Thymus (tissue), 11 donors: ENCODE measurements around the gene MCFD2. TPM values are rescaled to one million over a fixed set of nuclear protein-coding genes. Genes with fewer than 3 reads are reported as not detected.

Experiments used
- DNase-seq, 9 donors: peaks; one replicate each; pipeline ENCODE4 v3.0.0-alpha.2; 2013; ENCODE audit warnings: low spot score in 9 of 9, low read depth in 6 of 9, missing footprints in 1 of 9
- H3K27ac ChIP-seq, 2 donors: one replicate each; pipeline ENCODE4 v1.5.1; 2013; ENCODE audit warnings: control low read depth in 1 of 2, low read depth in 1 of 2, low read length in 1 of 2, mild to moderate bottlenecking in 1 of 2, moderate library complexity in 1 of 2
- H3K27me3 ChIP-seq, 2 donors: one replicate each; pipeline ENCODE4 v1.5.1; 2013; ENCODE audit warnings: low read length in 1 of 2; ENCODE audit not compliant: control insufficient read depth in 2 of 2, insufficient read depth in 1 of 2
- H3K36me3 ChIP-seq, 2 donors: one replicate each; pipeline ENCODE4 v1.5.1; 2013; ENCODE audit warnings: low read length in 1 of 2, mild to moderate bottlenecking in 1 of 2, moderate library complexity in 1 of 2; ENCODE audit not compliant: control insufficient read depth in 2 of 2, insufficient read depth in 2 of 2
- H3K4me1 ChIP-seq, 2 donors: one replicate each; pipeline ENCODE4 v1.5.1; 2013; ENCODE audit warnings: low read length in 2 of 2; ENCODE audit not compliant: control insufficient read depth in 2 of 2, insufficient read depth in 2 of 2
- H3K4me3 ChIP-seq, 2 donors: one replicate each; pipeline ENCODE4 v1.5.1; 2013; ENCODE audit warnings: low read length in 2 of 2, control low read depth in 1 of 2, mild to moderate bottlenecking in 1 of 2
- H3K9me3 ChIP-seq, 2 donors: one replicate each; pipeline ENCODE4 v1.5.1; 2013; ENCODE audit warnings: low read length in 1 of 2, mild to moderate bottlenecking in 1 of 2; ENCODE audit not compliant: control insufficient read depth in 2 of 2, insufficient read depth in 1 of 2
- WGBS: extraction: QIAGEN DNeasy Blood & Tissue Kit; methylation state at CpG from one replicate; pipeline ENCODE4 v1.1.7; 2013; 5-methylcytosine and 5-hydroxymethylcytosine counted together
- polyA plus RNA-seq: library from polyadenylated mRNA; stranded (reverse); fragments of 200-250 nt; gene quantifications from one replicate; pipeline ENCODE4 v1.2.3, GENCODE V29; 2013
- total RNA-seq: library from RNA; stranded (reverse); fragments of 120-200 nt; gene quantifications from one replicate; pipeline ENCODE4 v1.2.4, GENCODE V29; 2013
- donor health status: healthy.

The MCFD2 gene
- total and polyA plus RNA-seq, 2 donors: 25.9 to 46.7 TPM

DNA sequence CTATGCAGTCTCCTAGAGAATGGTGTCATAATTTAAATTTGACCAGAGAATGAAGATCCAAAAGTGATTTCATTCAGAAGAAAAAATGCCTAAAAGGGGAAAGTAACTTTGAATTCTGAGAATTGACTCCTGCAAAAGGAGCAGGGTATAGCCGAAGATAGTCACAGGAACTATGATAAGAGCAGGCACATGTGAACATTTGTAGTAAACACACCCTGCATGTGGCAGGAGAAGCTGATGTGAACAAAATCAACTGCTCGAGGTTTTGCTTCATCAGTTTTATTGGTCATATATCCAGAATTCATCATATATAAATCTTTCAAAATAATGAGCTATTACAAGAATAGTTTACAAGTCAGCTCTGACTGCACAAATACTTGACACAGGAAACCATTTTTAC lies 14.0 kb downstream of the MCFD2 start:
- Histone ChIP-seq H3K36me3 (peaks cover 7 to 31% of the 10 kb centered on the region in 2 donors), H3K27me3 (no peaks in the 10 kb centered on the region), H3K4me3 (no peak overlapping the region), H3K9me3 (no peaks in the 10 kb centered on the region), H3K4me1 (no peaks in the 10 kb centered on the region), H3K27ac (no peak overlapping the region)
- no peak for DNase-seq
- WGBS: over 99% methylated on average over 2 of the region's 2 CpGs

DNA sequence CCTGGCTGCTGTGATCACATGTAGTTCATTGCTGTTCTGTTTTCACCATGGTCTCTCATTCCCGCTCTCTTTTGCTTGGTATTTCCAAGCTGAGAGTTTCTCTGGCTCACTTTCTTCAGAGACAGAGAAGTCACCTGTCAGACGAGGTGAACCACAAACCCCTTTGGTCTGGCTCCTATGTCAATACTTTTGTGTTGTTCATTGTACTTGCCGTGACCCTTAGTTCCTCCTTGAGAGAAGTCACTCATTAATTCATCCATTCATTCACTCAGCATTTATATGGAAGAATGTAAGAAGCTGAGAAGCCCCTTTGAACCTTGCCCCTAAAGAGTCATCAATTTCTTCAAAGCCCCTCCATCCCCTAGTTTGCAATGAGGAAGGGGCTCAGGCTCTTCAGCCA lies 15.2 kb downstream of the MCFD2 start:
- no peaks in the 10 kb centered on the region for H3K4me1 ChIP-seq
- WGBS: 69% methylated on average over 3 of the region's 3 CpGs
- no peak overlapping the region for H3K27ac ChIP-seq
- H3K9me3 ChIP-seq: no peaks in the 10 kb centered on the region
- H3K36me3 ChIP-seq: peaks cover 0 to 19% of the 10 kb centered on the region in 2 donors
- no peak overlapping the region for H3K4me3 ChIP-seq
- H3K27me3 ChIP-seq: no peaks in the 10 kb centered on the region
- no peak for DNase-seq

- DNase-seq: no peak
- H3K27me3 ChIP-seq: no peaks in the 10 kb centered on the region
- H3K4me3 ChIP-seq: no peak overlapping the region
- WGBS: 97% methylated on average over 17 of the region's 17 CpGs
- H3K4me1 ChIP-seq: no peaks in the 10 kb centered on the region
- no peak overlapping the region for H3K27ac ChIP-seq
- no peaks in the 10 kb centered on the region for H3K9me3 ChIP-seq
- H3K36me3 ChIP-seq: peaks cover 0 to 15% of the 10 kb centered on the region in 2 donors
Observed at GRCh38 chr2:46899053-46899452, 16.6 kb downstream of the MCFD2 start.

DNA sequence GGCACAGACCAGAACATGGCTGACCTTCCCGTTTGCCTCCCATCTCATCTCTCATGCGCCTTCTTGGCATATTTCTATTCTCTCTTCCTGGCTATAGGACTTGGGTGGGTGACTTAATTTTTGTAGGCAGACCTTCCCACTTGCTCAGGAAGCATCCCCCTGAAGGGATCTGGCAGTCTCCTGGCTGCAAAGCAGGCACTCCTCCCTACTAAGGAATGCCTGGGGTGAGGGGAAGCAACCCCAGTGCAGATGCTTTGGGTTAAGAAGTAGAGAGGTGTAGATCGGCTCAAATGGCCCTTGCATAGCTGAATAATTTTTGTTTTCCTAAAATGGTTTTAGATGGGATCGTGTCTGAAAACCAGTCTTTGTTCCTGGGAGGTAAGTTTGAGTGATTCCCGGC lies 17.6 kb downstream of the MCFD2 start:
- Histone ChIP-seq H3K27me3 (no peaks in the 10 kb centered on the region), H3K4me3 (no peak overlapping the region), H3K9me3 (no peaks in the 10 kb centered on the region), H3K36me3 (peaks cover 0 to 9% of the 10 kb centered on the region in 2 donors), H3K27ac (no peak overlapping the region), H3K4me1 (no peaks in the 10 kb centered on the region)
- 97% methylated on average over 5 of the region's 5 CpGs for WGBS
- no peak for DNase-seq

DNA sequence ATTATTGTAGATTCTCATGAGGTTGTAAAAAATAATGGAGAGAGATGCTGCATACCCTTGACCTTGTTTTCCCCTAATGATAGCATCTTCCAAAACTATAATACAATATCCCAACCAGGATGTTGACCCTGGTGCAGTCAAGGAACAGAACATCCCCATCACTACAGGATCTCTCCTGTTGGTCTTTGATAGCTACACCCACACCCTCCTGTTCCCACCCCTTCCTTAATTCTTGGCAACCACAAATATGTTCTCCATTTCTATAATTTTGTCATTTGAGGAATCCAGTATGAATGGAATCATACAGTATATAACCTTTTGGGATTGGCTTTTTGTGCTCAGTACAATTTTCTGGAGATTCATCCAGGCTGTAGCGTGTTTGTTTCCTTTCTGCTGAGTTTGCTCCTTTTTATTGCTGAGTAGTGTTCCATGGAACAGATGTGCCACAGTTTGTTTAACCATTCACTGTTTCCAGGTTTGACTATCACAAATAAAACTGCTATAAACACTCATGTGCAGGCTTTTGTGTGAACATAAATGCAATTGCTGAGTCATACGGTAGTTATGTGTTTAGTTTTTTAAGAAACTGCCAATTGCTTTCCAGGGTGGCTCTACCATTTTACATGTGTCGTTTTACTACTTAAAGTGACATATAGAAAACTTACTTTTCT lies 22.2 kb downstream of the MCFD2 start:
- no peak for DNase-seq
- no peaks in the 10 kb centered on the region for H3K36me3 ChIP-seq
- H3K9me3 ChIP-seq: no peaks in the 10 kb centered on the region
- no peaks in the 10 kb centered on the region for H3K27me3 ChIP-seq
- 96% methylated on average over 3 of the region's 3 CpGs for WGBS
- H3K4me3 ChIP-seq: no peak overlapping the region
- peaks cover 0 to 5% of the 10 kb centered on the region in 2 donors for H3K4me1 ChIP-seq
- no peak overlapping the region for H3K27ac ChIP-seq

GRCh38 chr2:46891956-46892553 lies 23.6 kb downstream of the MCFD2 start:
- peaks cover 0 to 5% of the 10 kb centered on the region in 2 donors for H3K4me1 ChIP-seq
- no peaks in the 10 kb centered on the region for H3K36me3 ChIP-seq
- no peaks in the 10 kb centered on the region for H3K27me3 ChIP-seq
- no peak overlapping the region for H3K4me3 ChIP-seq
- no peak overlapping the region for H3K27ac ChIP-seq
- DNase-seq: no peak
- H3K9me3 ChIP-seq: no peaks in the 10 kb centered on the region
- 96% methylated on average over 8 of the region's 8 CpGs for WGBS

DNA sequence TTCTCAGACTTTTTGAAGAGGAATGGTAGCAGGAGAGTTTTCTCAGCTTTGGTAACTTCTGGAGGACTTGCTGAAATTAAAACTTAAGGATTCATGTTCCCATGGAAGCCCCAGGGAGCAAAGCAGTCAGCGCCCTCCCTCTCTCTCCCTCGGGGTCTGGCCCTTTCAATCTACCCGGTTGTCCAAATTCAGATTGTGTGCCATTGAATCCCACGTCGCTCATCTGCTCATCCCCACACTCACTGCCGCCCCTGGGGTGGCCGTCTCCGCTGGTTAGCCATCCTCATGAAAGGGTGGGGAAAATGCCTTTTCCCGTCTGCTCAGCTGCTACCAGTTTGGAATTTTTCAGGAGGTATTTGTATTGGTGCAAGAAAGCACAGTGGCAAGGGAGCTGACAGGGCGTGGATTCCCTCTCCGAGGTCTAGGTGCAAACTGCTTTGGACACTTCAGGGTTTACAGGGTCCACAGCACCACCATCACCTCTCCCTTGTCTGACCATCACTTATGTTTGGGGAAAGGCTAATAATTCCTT lies 27.1 kb downstream of the MCFD2 start:
- DNase-seq: no peak
- Histone ChIP-seq H3K9me3 (no peaks in the 10 kb centered on the region), H3K4me3 (no peak overlapping the region), H3K4me1 (peaks cover 0 to 5% of the 10 kb centered on the region in 2 donors), H3K27me3 (no peaks in the 10 kb centered on the region), H3K27ac (no peak overlapping the region), H3K36me3 (no peaks in the 10 kb centered on the region)
- 94% methylated on average over 11 of the region's 11 CpGs for WGBS

DNA sequence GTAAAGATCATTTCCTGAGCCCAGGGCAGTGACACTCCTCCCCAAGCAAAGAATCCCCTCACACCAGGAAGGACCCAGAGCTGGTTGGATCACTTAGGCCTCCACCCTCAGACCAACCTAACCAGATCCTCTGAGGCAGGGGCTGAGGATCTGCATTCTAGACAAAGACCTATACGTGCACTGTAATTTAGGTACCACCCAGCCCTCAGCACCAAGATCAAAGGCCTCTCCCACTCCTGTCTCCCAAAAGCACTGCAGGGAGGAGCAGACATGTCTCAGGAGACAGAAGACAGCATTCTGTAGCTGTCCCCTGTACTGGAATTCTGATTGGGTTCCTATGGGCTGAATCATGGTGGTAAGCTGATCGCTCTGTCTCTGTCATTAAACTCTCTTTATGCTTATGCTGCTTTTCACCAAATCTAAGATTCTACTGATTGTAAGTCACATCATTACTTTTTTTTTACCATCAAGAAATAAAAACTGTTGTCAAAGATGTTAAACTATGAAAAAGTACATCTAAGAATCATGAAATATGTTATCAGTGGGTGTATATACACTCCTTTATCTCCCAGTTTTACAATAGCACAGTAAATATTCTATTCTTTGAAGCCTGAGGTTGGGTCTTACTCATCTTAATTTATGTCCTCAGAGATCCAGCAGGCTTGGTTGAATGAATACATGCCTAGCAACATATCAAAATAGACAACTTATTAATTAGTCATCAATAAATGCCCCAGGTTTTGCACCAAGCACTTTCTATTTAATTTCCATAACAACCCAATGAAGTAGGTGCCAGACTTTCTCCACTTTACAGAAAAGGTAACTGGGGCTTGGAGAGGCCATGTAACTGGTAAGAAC lies 28.3 kb downstream of the MCFD2 start:
- Histone ChIP-seq H3K36me3 (no peaks in the 10 kb centered on the region), H3K4me3 (no peak overlapping the region), H3K4me1 (peaks cover 0 to 5% of the 10 kb centered on the region in 2 donors), H3K27me3 (no peaks in the 10 kb centered on the region), H3K27ac (no peak overlapping the region), H3K9me3 (no peaks in the 10 kb centered on the region)
- 92% methylated on average over 2 of the region's 2 CpGs for WGBS
- no peak for DNase-seq
